Spinal cord (tissue), 10 donors: ENCODE measurements around the gene LRP1B. TPM values are rescaled to one million over a fixed set of nuclear protein-coding genes. Genes with fewer than 3 reads are reported as not detected.
A peak's percentile ranks its signal among the peaks of the same experiment; 100 is the strongest.

Experiments
- DNase-seq, 6 donors: peaks; one replicate each; pipeline versions ENCODE4 v3.0.0 to v3.0.0-alpha.2; 2013 to 2015; ENCODE audit warnings: low spot score in 6 of 6, low read depth in 4 of 6
- H3K27ac ChIP-seq: one replicate; pipeline ENCODE4 v1.5.1; 2013; ENCODE audit warnings: low read depth, low read length, control low read depth
- H3K27me3 ChIP-seq: one replicate; pipeline ENCODE4 v1.6.1; 2013; ENCODE audit warnings: low read length; ENCODE audit not compliant: control insufficient read depth, insufficient read depth
- H3K36me3 ChIP-seq: one replicate; pipeline ENCODE4 v1.6.1; 2013; ENCODE audit warnings: low read length; ENCODE audit not compliant: control insufficient read depth, insufficient read depth
- H3K4me1 ChIP-seq: one replicate; pipeline ENCODE4 v1.6.1; 2013; ENCODE audit warnings: low read length; ENCODE audit not compliant: control insufficient read depth, insufficient read depth
- H3K4me3 ChIP-seq: one replicate; pipeline ENCODE4 v1.5.1; 2013; ENCODE audit warnings: low read depth, low read length, control low read depth
- H3K9me3 ChIP-seq: one replicate; pipeline ENCODE4 v1.6.1; 2013; ENCODE audit warnings: low read length; ENCODE audit not compliant: control insufficient read depth, insufficient read depth
- WGBS: methylation state at CpG from one replicate; pipeline ENCODE4 v1.1.5; 2013; ENCODE audit warnings: missing lambda C conversion rate; ENCODE audit not compliant: insufficient coverage; 5-methylcytosine and 5-hydroxymethylcytosine counted together
- polyA plus RNA-seq, 2 donors: library from polyadenylated mRNA; unstranded; fragments of 120-200 nt; gene quantifications; one replicate each; pipeline ENCODE4 v1.2.1, GENCODE V29; 2013; ENCODE audit not compliant: insufficient read length in 2 of 2
- total RNA-seq, 2 donors: library from RNA; depleted of rRNA in 1 of 2; stranded (reverse); fragments of 120-200 nt in 1 of 2; fragments of >200 nt in 1 of 2; gene quantifications; one replicate each; pipeline versions ENCODE4 v1.2.3 to v1.2.4, GENCODE V29; 2013 to 2014
- donor health status: healthy.

The LRP1B gene
- total and polyA plus RNA-seq, 4 donors, result 22.1 to 70.2 (median 32.1) TPM

DNA sequence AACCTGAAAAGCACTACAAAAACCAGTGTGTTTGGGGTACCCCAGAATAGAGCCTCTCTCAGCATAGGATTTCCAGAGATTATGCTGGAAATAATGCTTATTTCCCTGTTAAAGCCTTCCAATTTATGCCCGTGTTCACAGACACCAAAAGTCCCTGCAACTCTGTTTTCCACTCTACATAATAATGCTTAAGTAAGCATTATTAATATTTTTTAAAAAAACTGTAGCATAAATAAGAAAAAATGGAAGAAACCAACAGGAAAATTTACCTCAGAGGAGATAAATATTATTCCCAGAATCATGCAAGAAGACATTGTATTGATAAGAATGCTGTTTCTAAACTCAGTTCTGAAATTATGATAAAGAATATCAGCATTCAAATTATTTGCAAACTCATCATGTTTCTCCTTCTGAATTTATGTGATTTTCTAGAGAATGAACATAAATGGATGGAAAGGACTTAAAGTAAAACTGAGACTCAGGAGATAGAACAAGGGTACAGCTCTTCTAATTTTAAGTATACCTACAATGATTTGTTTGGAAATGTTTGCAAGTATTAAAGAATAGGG, 241.7 kb downstream of the LRP1B start:
- no peak overlapping the region for H3K4me3 ChIP-seq
- H3K9me3 ChIP-seq, result no peaks in the 10 kb centered on the region
- no peaks in the 10 kb centered on the region for H3K27me3 ChIP-seq
- DNase-seq, result no peak
- WGBS, result no CpG with 5 or more reads among the region's 1 CpG
- H3K27ac ChIP-seq, result no peak overlapping the region
- no peaks in the 10 kb centered on the region for H3K36me3 ChIP-seq
- H3K4me1 ChIP-seq, result no peaks in the 10 kb centered on the region

DNA sequence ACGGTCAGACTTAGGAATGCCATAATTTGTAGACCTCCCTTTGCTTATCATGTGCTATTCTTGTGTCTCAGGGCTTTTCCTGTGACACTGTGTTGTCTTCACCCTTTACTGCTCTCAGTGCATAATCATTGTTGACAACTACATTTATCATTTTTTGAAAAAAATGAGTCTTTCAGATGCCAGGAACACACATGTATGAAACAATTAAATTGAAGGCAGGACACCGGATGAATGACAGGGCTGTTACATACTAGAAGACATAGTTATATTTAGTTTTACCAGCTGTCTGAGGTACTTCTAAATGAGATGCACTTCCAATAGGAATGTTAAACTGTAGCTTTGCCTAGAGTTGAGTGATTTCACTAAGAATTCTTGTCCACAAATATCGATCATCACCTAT, 243.5 kb downstream of the LRP1B start:
- H3K4me3 ChIP-seq, result no peak overlapping the region
- no peaks in the 10 kb centered on the region for H3K9me3 ChIP-seq
- no peak overlapping the region for H3K27ac ChIP-seq
- H3K36me3 ChIP-seq, result no peaks in the 10 kb centered on the region
- 100% methylated on average over 1 of the region's 3 CpGs for WGBS
- H3K27me3 ChIP-seq, result no peaks in the 10 kb centered on the region
- H3K4me1 ChIP-seq, result no peaks in the 10 kb centered on the region
- DNase-seq, result no peak

DNA sequence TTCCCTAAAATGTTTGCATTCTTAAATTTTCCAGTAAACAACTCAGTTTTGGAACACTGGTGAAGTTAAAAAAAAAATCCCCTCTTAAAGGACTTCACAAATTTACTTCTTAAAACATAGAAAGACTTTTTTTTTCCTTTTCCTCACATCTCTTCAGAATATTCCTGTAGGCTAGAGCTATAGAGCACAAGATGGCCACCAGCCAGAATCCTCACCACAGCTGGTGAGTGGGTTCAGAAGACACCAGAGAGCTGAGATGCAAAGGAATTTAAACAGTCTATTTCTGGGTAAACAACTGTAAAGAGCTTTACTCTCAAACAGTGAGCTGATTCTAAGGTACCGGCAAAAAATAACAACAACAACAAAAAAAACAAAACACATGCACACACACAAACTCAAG, 252.8 kb downstream of the LRP1B start:
- Histone ChIP-seq H3K36me3 (no peaks in the 10 kb centered on the region), H3K4me3 (no peak overlapping the region), H3K27ac (no peak overlapping the region), H3K9me3 (no peaks in the 10 kb centered on the region), H3K4me1 (no peaks in the 10 kb centered on the region), H3K27me3 (no peaks in the 10 kb centered on the region)
- DNase-seq, result peak in 1 of 6 donors; percentile 4
- no CpG with 5 or more reads among the region's 1 CpG for WGBS

DNA sequence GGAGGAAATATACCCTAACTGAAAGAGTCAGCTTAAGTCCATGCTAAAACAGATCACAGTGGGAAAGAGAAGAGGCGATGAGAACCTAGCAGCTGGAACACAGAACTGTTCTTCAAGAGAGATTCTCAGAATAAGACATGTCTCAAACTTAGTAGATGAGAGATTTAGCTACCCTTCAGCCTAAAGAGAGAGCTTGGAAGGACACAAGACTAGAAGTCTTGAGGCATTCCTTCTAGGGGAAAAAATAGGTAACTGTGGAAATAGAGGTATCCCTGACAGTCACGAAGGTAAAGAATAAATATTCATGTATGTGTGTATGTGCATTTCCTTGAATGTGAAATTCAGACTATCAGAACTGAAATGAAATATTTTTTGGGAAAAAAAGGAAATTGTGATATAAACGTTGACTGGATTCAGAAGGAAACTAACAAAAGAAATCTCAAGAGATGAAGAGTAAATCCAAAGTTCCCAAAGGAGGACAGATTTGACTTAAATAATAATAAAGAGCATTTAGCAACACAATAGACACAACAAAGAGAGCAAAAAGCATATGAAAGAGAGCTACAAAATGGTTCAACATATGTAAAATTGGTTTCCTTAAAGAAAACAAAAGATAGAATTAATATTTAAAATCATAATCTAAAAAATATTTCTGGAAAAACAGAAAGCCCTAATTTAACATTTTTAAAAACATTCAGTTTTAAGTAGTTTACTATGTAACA, 258.7 kb downstream of the LRP1B start:
- WGBS, result 50% methylated on average over 1 of the region's 3 CpGs
- DNase-seq, result no peak
- no peaks in the 10 kb centered on the region for H3K4me1 ChIP-seq
- H3K9me3 ChIP-seq, result no peaks in the 10 kb centered on the region
- H3K4me3 ChIP-seq, result no peak overlapping the region
- H3K36me3 ChIP-seq, result no peaks in the 10 kb centered on the region
- H3K27me3 ChIP-seq, result no peaks in the 10 kb centered on the region
- no peak overlapping the region for H3K27ac ChIP-seq

DNA sequence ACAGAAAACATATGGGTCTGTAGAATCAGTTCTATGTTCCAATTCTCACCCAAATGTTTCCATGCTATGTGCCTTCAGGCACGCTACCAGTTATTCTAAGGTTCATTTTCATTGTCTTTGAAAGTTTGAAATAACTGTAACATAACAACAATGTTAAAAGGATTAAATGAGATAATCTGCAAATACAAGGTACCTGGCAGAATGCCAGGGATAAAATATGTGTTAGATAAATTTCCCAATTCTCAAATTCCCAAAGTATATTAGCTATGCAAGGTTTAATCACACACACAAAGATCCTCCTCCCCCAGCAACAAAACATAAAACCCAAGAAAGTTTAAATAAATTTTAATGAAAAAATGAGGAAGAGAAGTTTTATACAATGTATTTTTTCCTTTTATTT, 261.2 kb downstream of the LRP1B start:
- H3K4me3 ChIP-seq, result no peak overlapping the region
- no peak overlapping the region for H3K27ac ChIP-seq
- no CpG with 5 or more reads among the region's 1 CpG for WGBS
- H3K4me1 ChIP-seq, result no peaks in the 10 kb centered on the region
- no peaks in the 10 kb centered on the region for H3K36me3 ChIP-seq
- H3K27me3 ChIP-seq, result no peaks in the 10 kb centered on the region
- no peaks in the 10 kb centered on the region for H3K9me3 ChIP-seq
- no peak for DNase-seq

DNA sequence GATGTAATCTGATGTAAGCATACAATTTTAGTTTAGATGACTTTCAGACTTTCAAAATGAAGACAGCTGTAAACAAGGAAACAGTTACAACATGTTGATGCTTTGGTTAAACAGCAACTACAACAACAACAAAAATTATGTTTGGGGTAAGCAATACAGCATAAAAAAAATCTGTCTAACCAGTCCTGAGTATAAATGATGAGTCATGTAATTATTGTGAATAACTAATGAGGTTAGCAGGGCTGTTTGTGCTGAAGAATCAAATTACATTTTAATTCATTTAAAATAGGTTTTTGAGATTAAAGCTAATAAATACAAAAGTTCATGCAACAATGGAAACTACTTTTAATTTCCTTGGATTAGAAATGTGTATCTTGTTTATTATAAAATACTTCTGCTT, 266.9 kb downstream of the LRP1B start:
- Histone ChIP-seq H3K36me3 (no peaks in the 10 kb centered on the region), H3K4me3 (no peak overlapping the region), H3K4me1 (no peaks in the 10 kb centered on the region), H3K9me3 (no peaks in the 10 kb centered on the region), H3K27ac (no peak overlapping the region), H3K27me3 (no peaks in the 10 kb centered on the region)
- DNase-seq, result no peak

DNA sequence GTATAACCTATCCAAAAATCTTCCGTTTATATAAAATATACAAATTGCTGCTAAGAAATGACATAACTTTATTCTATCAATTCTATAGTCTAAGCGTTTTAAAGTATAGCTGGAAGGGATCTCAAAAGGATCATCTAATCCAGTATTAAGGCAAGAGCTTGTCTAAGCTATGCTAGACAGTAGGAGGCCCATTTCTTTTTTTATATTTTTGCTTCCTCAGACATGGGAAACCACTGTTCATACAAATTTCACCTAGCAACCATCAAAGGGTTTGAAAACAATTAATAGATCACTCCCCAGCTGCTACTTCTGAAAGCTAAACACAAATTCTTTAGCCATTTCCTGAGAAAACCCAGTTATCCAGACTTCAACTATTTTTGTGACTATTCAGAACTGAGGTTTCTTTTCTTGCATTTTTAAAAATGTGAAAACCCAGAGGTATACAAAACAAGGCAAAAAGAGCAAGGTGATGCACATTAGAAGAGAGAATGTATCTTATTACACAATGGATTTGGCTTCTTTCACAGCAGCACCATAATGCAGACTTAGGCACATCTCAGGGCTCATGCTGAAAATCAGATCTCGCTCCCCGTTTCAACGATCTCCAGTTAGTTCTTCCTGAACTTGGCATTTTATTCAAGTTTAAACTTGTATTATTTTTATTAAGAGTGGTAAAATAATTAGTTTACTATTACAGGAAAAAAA, 274.4 kb downstream of the LRP1B start:
- no peaks in the 10 kb centered on the region for H3K27me3 ChIP-seq
- no CpG with 5 or more reads among the region's 5 CpGs for WGBS
- peak in 1 of 6 donors; percentile 15 for DNase-seq
- H3K9me3 ChIP-seq, result no peaks in the 10 kb centered on the region
- no peak overlapping the region for H3K4me3 ChIP-seq
- H3K36me3 ChIP-seq, result no peaks in the 10 kb centered on the region
- H3K4me1 ChIP-seq, result no peaks in the 10 kb centered on the region
- H3K27ac ChIP-seq, result no peak overlapping the region

DNA sequence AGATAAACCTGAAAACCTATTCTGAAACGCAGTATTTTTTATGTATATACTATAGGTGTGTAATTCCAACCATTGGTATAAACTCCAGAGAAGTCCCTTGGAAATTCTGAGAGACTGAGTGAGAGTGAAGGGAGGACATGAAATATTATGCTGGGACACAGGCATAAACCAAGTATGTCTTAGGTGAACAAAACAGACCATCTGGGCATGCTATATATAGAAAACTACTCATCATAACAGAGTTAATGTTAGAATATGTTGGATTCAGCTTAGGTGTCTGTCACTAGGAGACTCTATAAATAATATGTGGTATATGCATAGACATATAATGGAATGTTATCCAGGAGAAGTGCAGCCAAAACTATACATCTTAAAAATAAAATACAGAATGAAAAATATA, 282.6 kb downstream of the LRP1B start:
- Histone ChIP-seq H3K4me1 (no peaks in the 10 kb centered on the region), H3K4me3 (no peak overlapping the region), H3K36me3 (no peaks in the 10 kb centered on the region), H3K27ac (no peak overlapping the region), H3K9me3 (no peaks in the 10 kb centered on the region), H3K27me3 (no peaks in the 10 kb centered on the region)
- no peak for DNase-seq
- no CpG with 5 or more reads among the region's 1 CpG for WGBS

DNA sequence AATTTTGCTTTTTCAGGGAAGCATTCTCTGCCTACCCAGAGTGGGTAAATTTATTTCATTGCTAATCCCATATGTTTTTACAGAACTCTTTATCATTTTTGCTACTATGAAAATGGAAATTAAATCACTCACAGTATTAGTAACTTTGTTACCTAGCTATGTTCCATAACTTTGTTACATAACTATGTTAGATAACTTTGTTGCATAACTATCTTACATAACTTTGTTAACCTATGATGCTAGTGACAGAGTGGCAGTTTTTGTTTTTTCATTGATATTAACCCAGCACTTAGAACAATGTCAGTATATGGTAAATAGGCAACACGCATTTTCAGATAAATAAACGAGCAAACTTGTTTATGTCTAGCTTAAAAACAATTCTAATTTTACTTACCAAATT, 286.6 kb downstream of the LRP1B start:
- no CpG with 5 or more reads among the region's 2 CpGs for WGBS
- no peak for DNase-seq
- no peak overlapping the region for H3K4me3 ChIP-seq

DNA sequence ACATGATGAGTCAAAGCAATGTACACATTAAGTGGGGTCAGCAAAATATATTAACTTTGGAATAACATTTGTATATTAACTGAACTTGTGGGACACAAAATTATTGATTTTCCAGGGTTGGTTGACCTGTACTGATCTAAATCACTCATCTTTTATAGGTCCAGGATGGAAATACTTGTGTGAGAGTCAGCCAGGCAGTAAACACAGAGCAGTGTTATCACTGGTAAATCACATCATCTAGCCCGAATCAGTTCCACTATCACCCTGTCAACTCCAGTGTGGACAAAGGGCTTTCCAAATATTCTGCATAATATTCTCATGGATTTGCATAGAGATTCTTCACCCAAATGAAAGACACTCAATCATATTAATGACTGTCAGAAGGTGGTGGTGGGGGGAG, 295.7 kb downstream of the LRP1B start:
- no peak for DNase-seq
- Histone ChIP-seq H3K36me3 (no peaks in the 10 kb centered on the region), H3K27ac (no peak overlapping the region), H3K4me3 (no peak overlapping the region), H3K27me3 (no peaks in the 10 kb centered on the region), H3K9me3 (no peaks in the 10 kb centered on the region), H3K4me1 (no peaks in the 10 kb centered on the region)
- no CpG with 5 or more reads among the region's 1 CpG for WGBS

More for the DNA sequence above, 286.6 kb downstream of the LRP1B start:
- Histone ChIP-seq H3K36me3 (no peaks in the 10 kb centered on the region), H3K27ac (no peak overlapping the region), H3K27me3 (no peaks in the 10 kb centered on the region), H3K9me3 (no peaks in the 10 kb centered on the region), H3K4me1 (no peaks in the 10 kb centered on the region)
